Measurements from ENCODE around the gene ITSN2. TPM values are rescaled to one million over a fixed set of nuclear protein-coding genes. Genes with fewer than 3 reads are reported as not detected.

Gene ITSN2
- total RNA-seq, 3 donors from 2014 or later: 48.4 to 82.8 (median 54.0) TPM

DNA sequence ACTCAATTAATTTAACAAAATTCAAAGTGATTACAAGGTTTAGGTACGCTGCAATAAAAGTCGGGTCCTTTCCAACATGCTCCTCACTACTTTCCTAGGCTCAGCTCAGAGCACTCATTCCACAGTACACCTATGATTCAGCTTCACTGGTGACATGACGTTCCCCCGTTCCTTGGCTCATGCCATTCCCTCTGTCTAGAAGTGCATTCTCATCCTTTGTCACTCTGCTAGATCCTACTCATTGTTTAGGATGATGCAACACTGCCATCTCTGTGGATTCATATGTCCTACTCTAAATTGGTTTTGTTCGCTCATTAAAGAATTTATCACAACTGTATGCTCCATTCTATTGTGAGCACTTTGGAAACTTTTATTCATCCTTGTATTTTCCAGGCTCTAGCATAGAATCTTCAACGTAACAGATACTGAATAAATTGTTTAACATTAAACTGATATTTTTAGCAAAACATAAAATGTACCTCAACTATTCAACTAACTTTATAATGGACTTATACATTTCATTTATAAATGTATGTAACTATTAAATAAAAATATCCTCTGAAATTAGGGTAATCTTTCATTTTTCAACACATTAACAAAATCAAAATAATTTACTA, 106.9 kb downstream of the ITSN2 start:
- DNase-seq (no peak), ATAC-seq (no peak)
- TF ChIP-seq, protein P1, sequence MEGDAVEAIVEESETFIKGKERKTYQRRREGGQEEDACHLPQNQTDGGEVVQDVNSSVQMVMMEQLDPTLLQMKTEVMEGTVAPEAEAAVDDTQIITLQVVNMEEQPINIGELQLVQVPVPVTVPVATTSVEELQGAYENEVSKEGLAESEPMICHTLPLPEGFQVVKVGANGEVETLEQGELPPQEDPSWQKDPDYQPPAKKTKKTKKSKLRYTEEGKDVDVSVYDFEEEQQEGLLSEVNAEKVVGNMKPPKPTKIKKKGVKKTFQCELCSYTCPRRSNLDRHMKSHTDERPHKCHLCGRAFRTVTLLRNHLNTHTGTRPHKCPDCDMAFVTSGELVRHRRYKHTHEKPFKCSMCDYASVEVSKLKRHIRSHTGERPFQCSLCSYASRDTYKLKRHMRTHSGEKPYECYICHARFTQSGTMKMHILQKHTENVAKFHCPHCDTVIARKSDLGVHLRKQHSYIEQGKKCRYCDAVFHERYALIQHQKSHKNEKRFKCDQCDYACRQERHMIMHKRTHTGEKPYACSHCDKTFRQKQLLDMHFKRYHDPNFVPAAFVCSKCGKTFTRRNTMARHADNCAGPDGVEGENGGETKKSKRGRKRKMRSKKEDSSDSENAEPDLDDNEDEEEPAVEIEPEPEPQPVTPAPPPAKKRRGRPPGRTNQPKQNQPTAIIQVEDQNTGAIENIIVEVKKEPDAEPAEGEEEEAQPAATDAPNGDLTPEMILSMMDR (IDR thresholded peaks at IDR 0.05): no peak
- intact Hi-C loops (cut with DNase I, micrococcal nuclease): no loop called here
- Histone ChIP-seq H3K9me3 (no peaks in the 10 kb centered on the region), H3K4me1 (ENCODE audit: low read depth) (no peaks in the 10 kb centered on the region), H3K4me3 (no peak overlapping the region), H3K36me3 (ENCODE audit: low read depth) (no peaks in the 10 kb centered on the region)

DNA sequence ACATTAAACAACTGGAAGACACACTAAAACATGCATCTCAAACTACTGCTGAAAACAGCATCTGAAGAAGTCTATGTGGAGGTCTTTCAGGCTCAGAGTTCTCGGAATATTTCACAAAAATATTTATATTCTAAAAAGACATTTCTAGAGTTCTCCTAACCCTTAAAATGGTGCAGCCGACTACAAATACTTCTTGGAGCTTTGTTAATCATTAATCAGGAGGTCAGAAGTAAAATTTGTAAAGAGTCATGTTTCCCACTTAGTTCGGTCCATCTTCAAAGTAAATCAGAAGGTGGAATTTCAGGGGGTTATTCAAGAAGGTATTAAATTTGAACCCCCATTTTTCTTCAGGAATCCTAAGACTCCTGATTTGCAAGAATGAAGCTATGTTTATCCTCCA, 112.7 kb downstream of the ITSN2 start:
- no peaks in the 10 kb centered on the region for H3K36me3 ChIP-seq (ENCODE audit: low read depth)
- TF ChIP-seq, protein P1 (IDR thresholded peaks at IDR 0.05): no peak
- intact Hi-C loops (cut with DNase I, micrococcal nuclease): no loop called here
- no peak for DNase-seq
- no peaks in the 10 kb centered on the region for H3K9me3 ChIP-seq
- ATAC-seq: no peak
- no peak overlapping the region for H3K4me3 ChIP-seq
- no peaks in the 10 kb centered on the region for H3K4me1 ChIP-seq (ENCODE audit: low read depth)

DNA sequence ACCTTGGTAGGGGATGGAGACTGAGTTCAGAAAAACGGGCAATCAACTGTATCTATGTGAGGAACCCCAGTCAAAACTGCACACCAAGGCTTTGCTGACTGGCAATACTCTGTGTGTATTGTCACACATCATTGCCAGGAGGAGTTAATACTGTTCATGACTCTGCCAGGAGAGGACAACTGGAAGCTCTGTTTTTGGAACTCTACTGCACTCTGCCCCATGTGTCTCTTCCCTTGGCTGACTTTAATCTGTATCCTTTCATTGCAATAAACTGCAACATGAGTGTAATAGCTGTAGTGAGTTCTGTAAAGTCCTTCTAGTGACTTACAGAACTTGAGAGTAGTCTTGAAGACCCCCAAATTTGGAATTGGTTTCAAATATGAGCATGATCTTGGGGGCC, 113.2 kb downstream of the ITSN2 start:
- H3K4me1 ChIP-seq (ENCODE audit: low read depth): no peaks in the 10 kb centered on the region
- DNase-seq (no peak), ATAC-seq (no peak)
- intact Hi-C loops (cut with DNase I, micrococcal nuclease): no loop called here
- no peaks in the 10 kb centered on the region for H3K9me3 ChIP-seq
- no peaks in the 10 kb centered on the region for H3K36me3 ChIP-seq (ENCODE audit: low read depth)
- H3K4me3 ChIP-seq: no peak overlapping the region
- TF ChIP-seq, protein P1 (IDR thresholded peaks at IDR 0.05): no peak

DNA sequence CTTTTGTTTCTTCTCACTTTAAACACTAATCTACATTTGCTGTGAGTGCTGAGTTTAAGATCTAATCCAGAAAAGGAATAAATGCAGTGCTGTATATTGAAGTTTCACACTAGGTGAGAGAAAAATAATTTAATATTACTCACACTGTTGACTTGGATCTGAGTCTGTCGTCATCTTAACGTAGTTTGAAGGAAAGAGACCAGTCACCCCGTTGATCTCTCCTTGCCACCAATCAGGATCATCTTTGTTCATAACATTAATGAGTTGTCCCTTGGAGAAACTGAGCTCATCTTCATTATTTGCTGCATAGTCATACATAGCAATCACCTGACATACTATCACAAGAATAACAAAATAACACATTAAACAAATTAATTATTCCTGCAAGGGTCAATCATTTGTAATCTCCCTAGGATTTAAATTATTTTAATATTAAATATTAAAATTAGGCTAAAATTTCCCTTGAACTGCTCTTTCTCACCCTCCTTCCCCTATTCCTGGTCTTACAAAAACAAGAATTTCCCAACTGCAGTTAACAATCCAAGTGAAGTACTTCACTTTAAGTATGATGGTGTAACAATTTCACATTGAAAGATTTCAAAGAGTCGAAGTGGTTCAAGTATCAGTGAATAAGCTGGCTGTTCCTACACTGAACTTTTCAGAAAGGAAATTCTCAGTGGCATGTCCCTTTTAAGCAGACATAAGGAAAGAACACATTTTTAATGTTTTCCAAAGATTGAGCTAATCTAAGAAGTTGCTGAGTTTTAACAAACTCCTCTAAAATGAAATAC, 114.2 kb downstream of the ITSN2 start:
- Histone ChIP-seq H3K36me3 (ENCODE audit: low read depth) (no peaks in the 10 kb centered on the region), H3K4me3 (no peak overlapping the region), H3K9me3 (no peaks in the 10 kb centered on the region), H3K4me1 (ENCODE audit: low read depth) (no peaks in the 10 kb centered on the region)
- DNase-seq (no peak), ATAC-seq (no peak)
- intact Hi-C loops (cut with DNase I, micrococcal nuclease): no loop called here
- TF ChIP-seq, protein P1 (IDR thresholded peaks at IDR 0.05): no peak

DNA sequence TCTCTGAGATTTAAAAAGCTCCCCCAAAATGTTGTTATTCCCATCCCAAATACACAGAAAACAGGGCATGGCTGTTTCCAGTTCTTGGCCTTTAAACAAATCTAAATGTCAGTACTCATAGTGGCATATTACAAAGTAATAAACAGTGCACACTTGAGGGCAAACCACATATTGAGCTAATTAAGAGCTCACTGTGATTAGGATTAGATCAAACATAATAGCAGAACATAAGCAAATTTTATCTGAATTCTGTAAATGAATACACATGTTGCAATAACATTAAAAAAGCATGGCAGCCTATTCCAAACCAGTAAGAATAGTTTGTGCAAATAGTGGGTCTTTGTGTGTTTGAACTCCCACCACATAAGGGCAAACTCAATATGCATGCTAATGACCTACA, 118.8 kb downstream of the ITSN2 start:
- H3K4me1 ChIP-seq (ENCODE audit: low read depth): no peaks in the 10 kb centered on the region
- DNase-seq (no peak), ATAC-seq (no peak)
- H3K9me3 ChIP-seq: no peaks in the 10 kb centered on the region
- intact Hi-C loops (cut with DNase I, micrococcal nuclease): no loop called here
- no peak overlapping the region for H3K4me3 ChIP-seq
- H3K36me3 ChIP-seq (ENCODE audit: low read depth): no peaks in the 10 kb centered on the region
- TF ChIP-seq, protein P1 (IDR thresholded peaks at IDR 0.05): no peak

Measured in mucosa of descending colon (tissue), 3 donors.